Neural cell (in vitro differentiated cells): ENCODE measurements around the gene GRIA2.

ENCODE experiments used
- EP300 ChIP-seq: fragments of 450-650 bp; conservative IDR thresholded peaks from 2 replicates; pipeline ENCODE4 v1.6.1; 2014; ENCODE audit warnings: antibody characterized with exemption, mild to moderate bottlenecking, moderate library complexity; ENCODE audit not compliant: poor library complexity, severe bottlenecking
- EZH2 ChIP-seq: fragments of 200-600, 300-800 bp; shearing (Covaris generic), sonication (generic); IDR thresholded peaks from 2 replicates; pipeline ENCODE4 v1.6.1; 2014; ENCODE audit warnings: antibody characterized with exemption, low read length, borderline replicate concordance, mild to moderate bottlenecking; ENCODE audit not compliant: insufficient read depth, poor library complexity, severe bottlenecking
- MXI1 ChIP-seq: fragments of 450-650 bp; conservative IDR thresholded peaks from 2 replicates; pipeline ENCODE4 v1.6.1; 2014; ENCODE audit warnings: antibody characterized with exemption, mild to moderate bottlenecking; ENCODE audit not compliant: poor library complexity, severe bottlenecking
- POLR2AphosphoS5 ChIP-seq: IDR thresholded peaks from 2 replicates; pipeline ENCODE4 v1.6.1; 2012
- REST ChIP-seq: IDR thresholded peaks from 2 replicates; pipeline ENCODE4 v1.6.1; 2012; ENCODE audit warnings: borderline replicate concordance
- SMC3 ChIP-seq: fragments of 450-650 bp; conservative IDR thresholded peaks from 2 replicates; pipeline ENCODE4 v1.6.1; 2014; ENCODE audit warnings: antibody characterized with exemption, mild to moderate bottlenecking, moderate library complexity; ENCODE audit not compliant: poor library complexity
- TAF1 ChIP-seq: IDR thresholded peaks from 2 replicates; pipeline ENCODE4 v1.6.1; 2012; ENCODE audit warnings: low read depth
- TF ChIP-seq, protein P1 (sequence below): fragments of 450-650 bp; IDR thresholded peaks from 2 replicates; pipeline ENCODE4 v1.5.1; 2014; ENCODE audit warnings: antibody characterized with exemption, mild to moderate bottlenecking, moderate library complexity; ENCODE audit not compliant: poor library complexity, severe bottlenecking

- TF ChIP-seq TAF1 (no peak), POLR2AphosphoS5 (no peak), SMC3 (no peak), REST (no peak), EZH2 (no peak), MXI1 (no peak), EP300 (no peak)
- TF ChIP-seq, protein P1, sequence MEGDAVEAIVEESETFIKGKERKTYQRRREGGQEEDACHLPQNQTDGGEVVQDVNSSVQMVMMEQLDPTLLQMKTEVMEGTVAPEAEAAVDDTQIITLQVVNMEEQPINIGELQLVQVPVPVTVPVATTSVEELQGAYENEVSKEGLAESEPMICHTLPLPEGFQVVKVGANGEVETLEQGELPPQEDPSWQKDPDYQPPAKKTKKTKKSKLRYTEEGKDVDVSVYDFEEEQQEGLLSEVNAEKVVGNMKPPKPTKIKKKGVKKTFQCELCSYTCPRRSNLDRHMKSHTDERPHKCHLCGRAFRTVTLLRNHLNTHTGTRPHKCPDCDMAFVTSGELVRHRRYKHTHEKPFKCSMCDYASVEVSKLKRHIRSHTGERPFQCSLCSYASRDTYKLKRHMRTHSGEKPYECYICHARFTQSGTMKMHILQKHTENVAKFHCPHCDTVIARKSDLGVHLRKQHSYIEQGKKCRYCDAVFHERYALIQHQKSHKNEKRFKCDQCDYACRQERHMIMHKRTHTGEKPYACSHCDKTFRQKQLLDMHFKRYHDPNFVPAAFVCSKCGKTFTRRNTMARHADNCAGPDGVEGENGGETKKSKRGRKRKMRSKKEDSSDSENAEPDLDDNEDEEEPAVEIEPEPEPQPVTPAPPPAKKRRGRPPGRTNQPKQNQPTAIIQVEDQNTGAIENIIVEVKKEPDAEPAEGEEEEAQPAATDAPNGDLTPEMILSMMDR = no peak
Measured at GRCh38 chr4:157204634-157205244, 15.8 kb upstream of the GRIA2 start.
